Measurements from ENCODE around the gene TENM3.

Gene TENM3

DNA sequence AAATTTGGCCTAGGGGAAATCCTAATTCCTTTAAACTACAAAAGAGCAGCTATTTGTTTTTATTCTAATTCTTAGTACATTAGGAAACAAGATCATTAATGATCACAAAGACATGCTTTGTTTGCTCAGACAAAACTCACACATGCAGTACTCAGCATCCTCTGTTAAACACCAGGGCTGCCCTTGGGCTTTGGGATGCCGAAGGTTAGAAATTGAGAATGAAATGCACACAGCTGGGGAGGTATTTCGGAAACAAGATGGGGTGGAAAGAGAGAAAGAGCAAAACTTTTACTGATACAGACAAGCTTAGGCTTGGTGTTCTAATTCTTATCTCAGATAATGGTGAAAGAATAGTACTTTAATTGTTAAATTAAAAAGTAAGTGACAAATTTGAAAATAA is 451.3 kb downstream of the TENM3 start:
- DNase-seq, result no peak

DNA sequence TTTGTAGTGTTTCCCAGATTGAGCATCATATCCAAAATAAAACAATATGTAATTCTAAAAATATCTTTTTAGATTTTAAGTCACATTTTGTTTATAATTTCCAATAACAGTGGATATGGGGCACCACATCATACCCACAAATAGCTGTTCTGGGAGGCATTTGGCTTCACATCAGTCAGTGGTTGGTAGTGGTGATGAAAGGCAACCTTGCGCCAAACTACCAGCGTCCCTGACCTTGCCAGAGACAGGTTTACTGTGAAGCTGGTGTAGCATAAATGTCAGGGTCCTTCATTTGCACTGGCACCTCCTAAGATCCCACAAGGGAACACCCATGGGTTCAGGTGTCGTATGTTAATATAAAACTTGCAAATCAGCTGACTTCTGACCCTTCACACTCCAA is 451.8 kb downstream of the TENM3 start:
- ATAC-seq (no peak), DNase-seq (no peak)

More for the DNA sequence above, 451.3 kb downstream of the TENM3 start:
- ATAC-seq, result no peak

DNA sequence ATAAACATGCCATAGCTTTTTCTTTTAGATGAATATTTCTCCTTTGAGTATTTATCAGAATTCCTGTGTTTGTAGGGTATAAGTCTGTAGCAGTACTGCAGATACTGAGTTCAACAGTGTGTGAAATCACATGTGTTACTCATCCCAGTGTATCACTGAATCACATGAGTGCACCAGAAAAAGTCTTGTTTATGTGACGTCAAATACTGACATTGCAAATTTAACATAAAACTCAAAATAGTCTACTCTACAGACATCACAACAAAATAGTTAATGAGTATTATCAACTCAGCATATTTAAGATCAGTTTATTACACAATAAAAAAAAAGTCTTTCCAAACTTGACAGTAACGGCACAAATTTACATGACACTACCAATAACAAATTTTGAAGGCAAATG is 452.6 kb downstream of the TENM3 start:
- ATAC-seq (no peak), DNase-seq (no peak)

DNA sequence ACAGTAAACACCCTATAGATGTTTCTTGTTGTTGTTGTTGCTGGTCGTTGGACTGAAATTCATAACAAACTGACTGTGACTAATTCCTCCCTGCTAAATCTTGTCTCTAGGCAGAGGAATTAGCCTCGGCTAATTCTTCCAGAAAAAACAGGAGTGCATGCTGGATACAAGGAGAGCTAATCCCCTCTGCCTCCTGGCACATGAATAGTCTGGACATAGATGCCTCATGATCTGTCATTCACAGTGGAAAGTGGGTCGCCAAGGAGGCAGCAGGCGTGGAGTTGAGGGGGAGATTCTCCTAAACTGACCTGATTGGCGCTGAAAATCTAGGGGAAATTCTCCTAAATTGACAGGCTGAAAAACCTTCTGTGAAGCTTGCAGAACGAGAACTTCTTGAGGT is 453.9 kb downstream of the TENM3 start:
- ATAC-seq (no peak), DNase-seq (no peak)

DNA sequence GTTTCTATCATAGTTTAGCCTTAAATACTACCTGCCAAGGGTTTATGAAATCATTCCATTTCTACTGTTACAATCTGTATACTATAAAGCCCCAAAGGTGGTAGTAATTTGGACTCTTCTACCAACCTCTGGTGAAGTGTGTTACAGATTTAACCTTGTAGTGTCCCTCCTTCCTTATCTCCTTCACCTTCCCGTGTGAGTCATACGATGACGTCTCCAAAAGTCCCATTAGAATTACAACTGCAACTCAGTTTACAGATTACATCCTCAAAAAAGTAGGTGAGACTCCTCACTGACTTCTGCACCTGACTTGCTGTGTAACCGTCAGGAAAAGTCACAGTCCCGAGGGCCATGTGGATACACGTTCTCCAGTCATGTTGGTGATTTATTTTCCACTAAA is 455.0 kb downstream of the TENM3 start:
- ATAC-seq, result no peak

DNA sequence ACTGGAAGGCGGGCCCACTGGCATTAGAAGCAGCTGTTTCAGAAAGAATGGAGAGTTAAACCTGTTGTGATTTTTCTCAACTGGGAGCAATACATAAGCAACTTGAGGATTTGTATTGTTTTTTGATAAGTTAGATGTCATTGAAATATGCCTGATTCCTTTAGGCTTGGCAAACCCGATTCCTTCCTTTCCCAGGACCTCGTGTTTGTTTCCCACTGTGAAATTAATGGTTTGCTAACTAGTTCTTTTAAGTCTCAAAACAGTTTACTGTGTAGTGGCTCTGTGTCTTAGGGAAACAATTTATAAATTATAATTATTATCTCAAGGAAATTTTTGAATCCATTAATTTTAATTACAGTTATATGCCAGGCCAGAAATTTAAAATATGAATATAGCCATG is 456.0 kb downstream of the TENM3 start:
- DNase-seq, result no peak
- no peak for ATAC-seq

More for the DNA sequence above, 455.0 kb downstream of the TENM3 start:
- DNase-seq, result no peak

DNA sequence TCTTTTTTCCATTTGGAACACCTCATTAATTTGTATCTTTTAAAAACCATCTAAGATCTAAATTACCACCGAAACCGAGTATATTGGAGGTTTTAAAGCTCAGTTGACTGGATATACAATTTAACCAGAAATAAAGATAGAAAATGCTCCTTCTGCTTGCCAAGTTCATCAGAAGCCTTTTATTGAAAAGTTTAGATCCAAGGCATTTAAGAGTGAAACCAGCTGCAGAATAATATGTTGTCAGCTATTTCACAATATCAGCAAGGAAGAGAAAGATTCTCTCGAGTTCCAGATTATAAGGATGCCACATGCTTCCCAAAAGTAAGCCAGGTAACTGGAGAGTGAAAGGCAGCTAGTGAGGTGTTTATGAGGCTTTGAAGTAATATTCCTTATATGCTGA is 456.6 kb downstream of the TENM3 start:
- ATAC-seq (no peak), DNase-seq (no peak)

DNA sequence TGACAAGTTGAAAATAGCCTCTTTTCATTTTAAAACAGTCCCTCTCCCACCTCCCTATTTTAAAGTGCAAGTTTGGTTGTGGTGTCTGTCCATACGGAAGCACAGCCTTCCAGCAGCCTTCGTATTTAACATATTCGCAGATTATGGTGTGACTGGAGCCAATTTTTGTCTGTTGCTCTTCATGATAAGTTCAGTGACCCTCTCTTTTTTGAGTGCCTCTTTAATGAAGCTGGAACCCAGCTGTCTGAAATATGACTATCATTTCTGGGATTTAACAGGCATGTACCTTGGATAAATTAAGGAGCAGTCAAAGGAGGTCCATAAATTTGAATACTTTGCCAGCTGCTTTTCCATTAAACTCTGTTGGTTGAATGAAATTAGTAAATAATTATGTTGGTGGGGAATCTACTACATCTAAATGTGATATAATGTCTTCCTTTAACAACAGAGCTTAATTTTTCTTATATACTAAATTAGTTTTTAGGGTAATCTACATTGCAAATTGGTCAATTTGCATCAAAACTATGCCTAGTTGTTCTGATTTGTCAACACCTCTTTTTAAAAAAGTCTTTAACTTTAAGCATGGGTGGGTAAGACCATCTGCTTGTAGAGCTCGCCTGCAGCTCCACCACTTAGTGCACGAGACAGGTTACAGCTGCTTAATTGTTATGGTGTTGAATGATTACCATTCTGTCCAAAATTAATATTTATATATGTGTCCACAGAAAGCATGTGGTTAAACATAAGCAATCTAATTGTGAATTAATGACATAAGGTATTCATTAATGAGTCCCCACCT is 457.4 kb downstream of the TENM3 start:
- DNase-seq, result no peak
- ATAC-seq, result no peak

DNA sequence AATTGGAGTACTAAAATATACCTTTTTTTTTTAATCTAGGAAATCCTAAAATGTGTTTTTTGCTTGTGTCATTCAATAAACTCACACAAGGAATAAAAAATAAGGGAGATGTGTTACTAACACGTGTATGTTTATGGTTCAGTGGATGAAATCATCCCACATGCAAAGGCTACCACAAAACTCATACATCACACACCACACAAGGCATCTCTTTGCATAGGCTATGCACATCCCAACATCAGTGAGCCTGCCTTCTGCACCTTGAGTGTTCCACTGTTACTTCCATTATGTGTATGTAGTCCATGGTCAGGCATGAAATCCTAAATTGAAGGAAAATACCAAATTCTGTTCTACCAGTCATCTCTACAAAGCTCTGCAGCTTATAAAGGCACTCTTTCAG is 460.9 kb downstream of the TENM3 start:
- ATAC-seq (no peak), DNase-seq (no peak)

DNA sequence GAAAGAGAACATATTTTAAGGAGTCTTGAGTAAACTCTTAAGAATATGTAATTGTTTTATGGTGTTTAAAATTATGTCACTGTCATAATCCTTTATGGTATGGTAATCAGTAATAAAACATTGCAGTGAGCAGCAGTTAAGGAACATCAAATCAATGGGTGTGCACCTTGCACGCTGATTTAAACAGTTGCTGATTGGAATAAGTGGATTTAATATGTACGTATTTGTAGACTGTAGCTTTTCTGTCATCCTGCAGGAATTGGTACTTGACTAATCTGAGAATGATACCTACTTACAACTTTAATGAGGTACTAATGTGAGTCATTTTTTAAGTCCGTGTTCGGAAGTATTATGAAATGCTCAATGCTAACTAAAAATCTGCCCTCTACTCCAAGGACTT is 461.7 kb downstream of the TENM3 start:
- DNase-seq (no peak), ATAC-seq (no peak)

DNA sequence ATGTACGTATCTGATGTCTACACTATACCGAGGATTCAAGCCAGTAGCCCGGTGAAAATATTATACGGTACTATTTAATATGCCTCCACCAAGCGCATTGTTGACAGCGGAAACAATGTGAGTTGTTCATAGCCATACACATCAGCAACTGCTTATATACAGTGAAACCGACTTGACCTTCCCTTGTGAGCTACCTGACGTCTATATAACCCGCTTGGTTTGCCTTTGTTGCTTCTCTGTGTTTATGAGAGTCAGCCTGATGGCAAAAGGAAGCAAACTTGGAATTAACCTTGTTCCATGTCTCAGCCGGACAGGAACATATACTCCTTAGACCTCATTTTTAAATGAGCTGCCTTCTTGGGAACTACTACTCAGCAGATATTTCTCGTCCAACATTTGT is 462.2 kb downstream of the TENM3 start:
- ATAC-seq (no peak), DNase-seq (no peak)

DNA sequence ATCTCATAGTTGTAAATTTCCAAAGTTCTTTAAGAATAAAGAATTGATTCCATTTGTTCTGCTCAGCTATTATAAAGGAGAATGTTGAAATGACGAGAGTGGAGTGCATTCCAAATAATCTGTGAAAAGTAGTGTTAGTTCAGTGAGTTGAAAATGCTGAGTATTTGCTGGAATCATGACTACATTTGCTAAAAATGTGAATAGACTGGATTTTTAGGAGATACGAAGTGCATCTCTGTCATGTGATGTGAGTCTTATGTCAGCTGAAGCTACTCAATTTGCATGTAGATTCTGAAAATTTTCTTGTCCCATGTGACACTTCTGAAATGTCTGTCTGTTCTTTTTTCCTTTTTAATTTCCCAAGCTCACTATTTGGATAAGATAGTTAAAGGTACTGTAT is 468.0 kb downstream of the TENM3 start:
- DNase-seq (no peak), ATAC-seq (no peak)

DNA sequence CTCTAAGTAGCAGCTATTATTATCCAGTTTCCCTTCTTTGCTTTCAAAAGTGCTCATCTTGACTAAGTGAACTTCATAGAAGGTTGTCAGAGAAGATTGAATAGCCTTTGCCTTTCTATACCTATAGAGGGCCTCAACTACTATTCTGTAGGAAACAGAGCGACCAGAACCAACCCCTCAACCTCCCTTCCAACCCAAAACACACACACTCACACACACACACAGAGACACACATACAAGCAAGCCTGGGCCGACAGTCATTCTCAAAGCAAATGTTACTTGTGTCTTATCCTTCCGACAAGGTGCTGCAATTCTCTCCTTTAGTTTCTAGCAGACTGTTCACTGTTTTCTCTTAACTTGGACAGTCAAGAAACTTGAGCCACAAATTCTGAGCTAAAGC is 472.3 kb downstream of the TENM3 start:
- DNase-seq (no peak), ATAC-seq (no peak)

DNA sequence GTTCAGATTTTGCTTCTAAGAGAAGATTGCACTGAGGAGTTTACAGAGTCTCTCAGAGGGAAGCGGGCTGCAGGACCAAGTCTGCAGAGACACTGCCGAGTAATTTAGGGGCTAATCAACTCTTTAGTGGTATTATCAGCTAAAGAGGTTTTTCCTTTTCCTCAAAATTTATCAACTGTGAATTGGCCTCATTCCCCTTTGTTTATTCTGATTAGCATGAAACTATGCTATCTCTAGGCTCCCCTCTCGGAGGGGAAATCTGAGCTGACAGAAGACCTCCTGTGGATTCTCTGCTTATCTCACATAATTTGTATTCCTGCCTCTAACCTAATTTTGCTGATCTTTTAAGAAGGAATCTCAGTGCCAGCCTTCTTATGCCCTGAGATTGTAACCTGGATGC is 473.0 kb downstream of the TENM3 start:
- ATAC-seq (no peak), DNase-seq (no peak)

DNA sequence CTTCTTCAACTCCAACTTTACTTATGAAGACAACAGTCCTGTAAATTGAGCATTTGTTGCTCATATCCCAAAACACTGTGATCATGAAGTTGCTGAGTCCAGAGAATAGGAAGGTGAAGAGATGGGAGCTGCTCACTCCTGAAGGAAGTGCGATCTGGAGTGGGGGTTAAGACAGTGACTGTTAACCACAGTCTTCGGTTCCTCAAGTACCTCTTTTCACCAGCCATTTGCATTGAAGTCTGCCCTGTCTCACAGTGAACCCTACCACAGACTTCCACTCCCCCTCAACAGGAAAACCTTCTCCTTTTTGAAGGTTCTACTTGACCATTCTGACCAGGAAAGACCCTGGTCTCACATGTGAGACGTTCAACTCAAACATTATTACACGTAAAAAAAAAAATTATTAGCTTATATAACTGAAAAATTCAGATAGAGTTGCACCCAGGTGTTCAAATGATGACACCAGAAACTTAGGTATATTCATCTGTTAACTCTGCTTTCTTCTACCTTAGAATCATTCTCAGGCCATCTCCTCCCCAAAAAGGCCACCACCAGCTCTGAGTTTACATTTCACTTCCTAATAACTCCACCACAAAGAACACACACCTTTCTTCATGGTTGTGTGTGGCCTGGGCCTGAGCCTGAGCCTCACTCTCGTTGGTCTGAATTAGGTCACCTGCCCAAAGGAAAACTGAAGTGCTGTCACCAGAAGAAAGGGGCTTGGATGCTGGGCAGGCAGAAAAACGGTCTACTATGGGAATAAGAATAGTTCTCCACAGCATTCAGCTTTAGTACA is 474.8 kb downstream of the TENM3 start:
- no peak for DNase-seq
- no peak for ATAC-seq

DNA sequence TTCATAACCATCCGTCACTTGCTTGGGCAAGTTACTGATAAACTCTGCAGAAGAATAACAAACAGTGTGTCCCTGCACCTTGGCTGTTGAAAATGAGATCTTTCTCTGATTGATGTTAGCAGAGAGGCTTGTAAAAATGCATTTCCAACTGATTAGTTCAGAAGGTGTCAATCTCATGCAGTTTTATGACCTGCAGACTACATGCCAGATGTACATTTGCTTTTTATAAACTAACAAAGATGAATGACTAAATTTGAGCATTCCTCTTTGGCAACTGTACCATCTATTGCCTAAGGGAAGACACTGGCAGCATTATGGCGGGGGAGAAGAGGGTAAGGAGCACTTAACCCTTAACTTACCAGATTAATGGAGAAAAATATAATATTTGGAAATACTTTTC is 481.2 kb downstream of the TENM3 start:
- DNase-seq (no peak), ATAC-seq (no peak)

DNA sequence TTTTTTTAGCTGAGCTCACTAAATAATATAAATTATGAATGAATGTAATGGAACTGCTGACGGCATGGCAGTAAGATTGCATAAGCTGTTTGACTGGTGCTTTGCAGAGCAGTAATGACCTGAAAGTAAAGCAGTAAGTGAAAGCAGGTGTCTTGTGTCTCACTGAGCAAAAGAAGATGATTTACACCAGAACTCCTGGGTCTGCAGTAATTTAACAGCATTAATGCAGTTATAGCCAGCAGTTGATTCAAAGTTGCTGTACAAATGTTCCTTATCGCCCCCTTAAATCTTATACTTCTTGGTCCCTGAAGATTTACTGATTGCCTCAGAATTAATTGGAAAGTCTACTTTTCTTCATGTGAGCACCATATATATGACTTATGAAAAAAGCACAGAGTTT is 486.3 kb downstream of the TENM3 start:
- ATAC-seq, result no peak

DNA sequence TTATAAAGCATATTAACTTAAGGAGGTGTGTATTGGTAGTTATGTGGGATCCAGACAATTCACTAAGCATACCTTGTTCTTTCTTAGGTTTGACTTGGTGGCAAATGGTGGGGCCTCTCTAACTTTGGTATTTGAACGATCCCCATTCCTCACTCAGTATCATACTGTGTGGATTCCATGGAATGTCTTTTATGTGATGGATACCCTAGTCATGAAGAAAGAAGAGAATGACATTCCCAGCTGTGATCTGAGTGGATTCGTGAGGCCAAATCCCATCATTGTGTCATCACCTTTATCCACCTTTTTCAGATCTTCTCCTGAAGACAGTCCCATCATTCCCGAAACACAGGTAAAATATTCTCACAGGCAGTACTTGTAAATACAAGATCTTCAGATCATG is 487.6 kb downstream of the TENM3 start:
- ATAC-seq (no peak), DNase-seq (no peak)

More for the DNA sequence above, 486.3 kb downstream of the TENM3 start:
- DNase-seq, result no peak

DNA sequence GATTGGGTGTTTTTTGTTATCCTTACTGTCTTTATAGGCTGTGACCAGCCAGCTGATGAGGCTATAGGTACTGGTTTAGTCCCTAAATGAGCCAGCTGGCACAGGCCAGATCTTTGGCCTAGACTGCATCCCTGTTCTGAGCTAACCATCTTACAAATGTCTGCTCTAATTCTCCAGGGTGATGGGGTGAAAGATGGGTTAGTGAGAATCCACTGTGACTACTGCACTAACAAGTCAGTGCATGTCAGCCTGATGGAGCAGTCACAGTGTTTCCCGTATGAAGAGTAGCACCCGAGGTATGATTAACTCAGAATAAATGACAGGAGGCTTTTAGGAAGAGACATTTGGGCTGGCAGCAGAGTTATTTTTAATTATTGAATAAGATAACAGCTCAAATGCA is 493.0 kb downstream of the TENM3 start:
- no peak for DNase-seq
- no peak for ATAC-seq

DNA sequence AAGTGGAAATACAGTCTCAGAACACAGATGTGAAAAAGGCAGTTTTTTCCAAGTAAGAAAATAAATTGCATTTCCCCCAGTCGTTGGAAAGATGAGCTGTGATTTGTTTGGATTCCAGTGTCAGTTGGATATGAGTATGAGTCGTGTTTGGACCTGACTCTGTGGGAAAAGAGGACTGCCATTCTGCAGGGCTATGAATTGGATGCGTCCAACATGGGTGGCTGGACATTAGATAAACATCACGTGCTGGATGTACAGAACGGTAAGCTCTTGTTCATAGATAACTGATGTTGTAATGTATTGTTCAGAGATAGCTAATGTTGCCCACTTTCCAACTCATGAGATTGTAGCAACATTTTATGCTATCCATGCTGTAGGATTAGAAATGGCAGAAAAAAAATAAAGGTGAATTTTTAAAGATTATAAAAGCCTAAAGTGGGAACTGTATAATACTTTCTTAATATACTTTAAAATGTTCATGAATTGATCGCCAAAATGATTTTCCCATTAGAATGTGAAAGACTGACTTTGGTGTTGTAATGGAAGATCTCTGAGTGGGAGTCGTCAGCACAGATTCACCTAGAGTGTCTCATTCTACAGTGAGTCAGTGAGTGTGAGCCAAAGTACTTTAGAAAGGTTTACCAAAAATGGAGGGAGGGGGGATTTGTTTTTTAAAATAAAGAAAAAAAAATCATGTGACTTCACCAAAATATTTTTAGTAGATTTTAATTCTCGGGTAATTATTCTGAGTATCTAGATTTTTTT is 495.3 kb downstream of the TENM3 start:
- no peak for ATAC-seq
- DNase-seq, result no peak

DNA sequence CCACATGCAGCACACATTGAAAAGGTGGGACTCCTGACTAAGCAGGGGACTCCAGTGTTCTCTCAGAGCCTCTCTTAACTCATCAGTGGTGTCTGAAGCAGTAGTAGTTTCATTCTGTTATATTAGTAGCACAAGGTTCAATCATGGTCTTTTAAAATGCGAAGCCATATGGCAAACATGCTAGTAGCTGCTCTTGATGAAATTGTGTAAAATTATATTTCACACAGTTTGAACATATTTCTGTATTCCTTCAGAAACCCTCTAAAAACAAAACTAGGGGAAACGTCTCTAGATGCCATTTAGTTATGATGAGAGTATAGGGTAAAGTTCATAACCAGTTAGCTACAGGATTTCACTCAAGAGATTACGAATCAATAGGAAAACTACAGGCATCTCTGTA is 497.1 kb downstream of the TENM3 start:
- DNase-seq, result no peak
- no peak for ATAC-seq

DNA sequence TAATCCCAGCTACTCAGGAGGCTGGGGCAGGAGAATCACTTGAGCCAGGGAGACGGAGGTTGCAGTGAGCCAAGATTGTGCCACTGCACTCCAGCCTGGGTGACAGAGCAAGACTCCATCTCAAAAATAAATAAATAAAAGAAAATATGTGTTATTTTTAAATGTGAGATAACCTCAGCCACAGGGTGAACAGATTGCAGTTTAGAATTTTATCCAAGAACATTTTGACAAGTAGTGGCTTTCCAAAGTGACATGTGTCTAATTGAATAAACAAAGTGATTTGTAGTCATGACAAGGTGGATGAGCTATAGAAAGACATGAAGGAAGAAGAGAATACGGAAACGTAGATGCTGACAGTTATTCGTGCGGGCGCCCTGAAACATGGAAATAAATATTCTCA is 497.9 kb downstream of the TENM3 start:
- ATAC-seq, result no peak
- no peak for DNase-seq

DNA sequence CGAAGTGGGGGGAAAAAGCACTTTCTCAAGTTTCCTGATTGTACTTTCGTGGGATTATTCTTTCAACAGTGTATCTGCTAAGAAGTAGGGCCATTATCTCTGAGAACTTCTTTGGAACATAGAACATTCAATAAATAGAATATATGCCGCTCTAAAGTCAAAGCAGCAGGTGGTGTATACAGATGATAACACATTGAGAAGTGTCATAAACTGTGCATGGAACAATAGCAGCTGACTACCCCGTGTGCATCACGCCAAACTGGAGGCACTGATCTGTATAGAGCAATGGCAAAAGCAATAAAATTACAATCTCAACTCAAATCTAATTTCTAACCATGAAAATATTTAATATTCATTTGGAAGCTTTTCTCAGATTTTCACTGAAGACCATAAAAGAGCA is 498.7 kb downstream of the TENM3 start:
- ATAC-seq (no peak), DNase-seq (no peak)
